Fibroblast of skin of left quadriceps (primary cell): ENCODE data around the gene GNPAT.

Source experiments
- DNase-seq, 2 experiments: peaks; one replicate each; pipeline ENCODE4 v3.0.0-alpha.2; 2013; ENCODE audit warnings: low read depth in 2 of 2

Gene GNPAT

GRCh38 chr1:231317306-231318014 lies 76.4 kb downstream of the GNPAT start:
- DNase-seq, result no peak

- DNase-seq, result no peak
Observed at GRCh38 chr1:231318015-231318355, 77.0 kb downstream of the GNPAT start.

- no peak for DNase-seq
Observed at GRCh38 chr1:231318568-231318967, 77.6 kb downstream of the GNPAT start.

- DNase-seq, result no peak
Observed at GRCh38 chr1:231319080-231319479, 78.1 kb downstream of the GNPAT start.

- no peak for DNase-seq
Observed at GRCh38 chr1:231322880-231323530, 82.0 kb downstream of the GNPAT start.

- no peak for DNase-seq
Observed at GRCh38 chr1:231324660-231325059, 83.6 kb downstream of the GNPAT start.

- DNase-seq, result no peak
Observed at GRCh38 chr1:231326248-231326647, 85.2 kb downstream of the GNPAT start.
